HCT116 (cell line): ENCODE results near the gene YBX3. TPM values are rescaled to one million over a fixed set of nuclear protein-coding genes. Genes with fewer than 3 reads are reported as not detected.

Experiments
- ATAC-seq: fragments of 200-7000 bp; cut with Tn5 transposase; 2 replicates; pipeline ENCODE4 v1.9.1; 2020; ENCODE audit warnings: mild to moderate bottlenecking, moderate library complexity
- BruUV-seq: library from RNA; stranded (reverse); fragments of 400-500 nt; replicated peaks from 2 replicates; lab custom pipeline; 2021; lab: Mats Ljungman, UMichigan
- CTCF ChIA-PET: fragments of 300-600 bp; sonication (Branson Sonifier 250); formaldehyde crosslinking; loops from one replicate; lab custom pipeline; 2021; ENCODE audit warnings: antibody characterized with exemption; lab: Charles Lee
- POLR2A ChIA-PET: fragments of 300-600, 350-600 bp; sonication (Branson Sonifier 250); formaldehyde crosslinking; loops from one replicate; lab custom pipeline; 2021; ENCODE audit warnings: antibody characterized with exemption; lab: Charles Lee
- RAD21 ChIA-PET, 2 experiments: fragments of 300-600 bp; sonication (Branson Sonifier 250); formaldehyde crosslinking; loops; one replicate each; lab custom pipeline; 2023; ENCODE audit warnings: low total read pairs in 2 of 2; ENCODE audit not compliant: uncharacterized antibody in 2 of 2, unreplicated experiment in 2 of 2, low non-redundant PET in 1 of 2; lab: Charles Lee
- DNase-seq: peaks from one replicate; pipeline ENCODE4 v3.0.0-alpha.2; 2010; ENCODE audit warnings: low read depth, low spot score
- H2AFZ ChIP-seq: fragments of 200-600 bp; shearing (Covaris generic), sonication (generic); 2 replicates; pipeline ENCODE4 v1.6.1; 2017; ENCODE audit warnings: low read depth, mixed run types, mixed read lengths, antibody characterized with exemption, low read length; ENCODE audit not compliant: poor library complexity, severe bottlenecking
- H3K27ac ChIP-seq: 2 replicates; pipeline ENCODE4 v1.5.1; 2012; ENCODE audit warnings: low read depth, low read length
- H3K27me3 ChIP-seq: fragments of 200-600 bp; sonication (generic); 2 replicates; pipeline ENCODE4 v1.6.1; 2016; ENCODE audit warnings: mixed run types, low read length, mixed read lengths; ENCODE audit not compliant: insufficient read depth
- H3K36me3 ChIP-seq, 2 experiments: fragments of 200-500 bp in 1 of 2; fragments of 200-600 bp in 1 of 2; sonication (Bioruptor generic) in 1 of 2; sonication (generic) in 1 of 2; 2 replicates each; pipeline versions ENCODE4 v1.5.1 to v1.6.1; 2014 to 2016; ENCODE audit warnings: low read length in 2 of 2, inconsistent platforms in 1 of 2, mixed read lengths in 1 of 2, mixed run types in 1 of 2; ENCODE audit not compliant: insufficient read depth in 2 of 2, control insufficient read depth in 1 of 2
- H3K4me1 ChIP-seq, 2 experiments: fragments of 200-600 bp in 1 of 2; sonication (generic) in 1 of 2; 2 replicates each; pipeline versions ENCODE4 v1.5.1 to v1.6.1; 2012 to 2017; ENCODE audit warnings: low read length in 2 of 2, inconsistent platforms in 1 of 2, mild to moderate bottlenecking in 1 of 2, mixed read lengths in 1 of 2, mixed run types in 1 of 2, moderate library complexity in 1 of 2; ENCODE audit not compliant: insufficient read depth in 2 of 2, control insufficient read depth in 1 of 2
- H3K4me2 ChIP-seq: fragments of 200-600 bp; sonication (generic); 2 replicates; pipeline ENCODE4 v1.6.1; 2017; ENCODE audit warnings: mixed run types, low read length, mixed read lengths
- H3K4me3 ChIP-seq, 2 experiments: fragments of 200-600 bp in 1 of 2; sonication (generic) in 1 of 2; replicated peaks in 1 of 2; 2 replicates each; pipeline ENCODE4 v1.5.1; 2011 to 2016; ENCODE audit warnings: low read length in 2 of 2, control low read depth in 1 of 2, low read depth in 1 of 2, mild to moderate bottlenecking in 1 of 2, mixed read lengths in 1 of 2, mixed run types in 1 of 2
- H3K79me2 ChIP-seq: fragments of 200-600 bp; sonication (generic); 2 replicates; pipeline ENCODE4 v1.6.1; 2017; ENCODE audit warnings: mild to moderate bottlenecking, mixed run types, low read length, moderate library complexity, mixed read lengths; ENCODE audit not compliant: insufficient read depth
- H3K9ac ChIP-seq: fragments of 200-600 bp; sonication (generic); 2 replicates; pipeline ENCODE4 v1.6.1; 2016; ENCODE audit warnings: low read length, mixed read lengths
- H3K9me2 ChIP-seq: fragments of 200-600 bp; sonication (generic), shearing (Covaris generic); 2 replicates; pipeline ENCODE4 v1.6.1; 2017; ENCODE audit warnings: mixed run types, mild to moderate bottlenecking, moderate library complexity; ENCODE audit not compliant: insufficient read depth
- H3K9me3 ChIP-seq, 2 experiments: fragments of 200-500 bp in 1 of 2; fragments of 200-600 bp in 1 of 2; sonication (Bioruptor generic) in 1 of 2; sonication (generic) in 1 of 2; 2 replicates each; pipeline ENCODE4 v1.6.1; 2014 to 2017; ENCODE audit warnings: low read length in 2 of 2, mixed read lengths in 2 of 2, inconsistent platforms in 1 of 2, low read depth in 1 of 2, mild to moderate bottlenecking in 1 of 2, mixed run types in 1 of 2, moderate library complexity in 1 of 2; ENCODE audit not compliant: control insufficient read depth in 1 of 2, insufficient read depth in 1 of 2
- H4K20me1 ChIP-seq: fragments of 200-600 bp; sonication (generic), shearing (Covaris generic); 2 replicates; pipeline ENCODE4 v1.6.1; 2017; ENCODE audit warnings: mixed run types, mild to moderate bottlenecking, moderate library complexity; ENCODE audit not compliant: insufficient read depth
- ATF3 ChIP-seq: IDR thresholded peaks from 2 replicates; pipeline ENCODE4 v1.6.1; 2012
- CBX3 ChIP-seq: IDR thresholded peaks from 2 replicates; pipeline ENCODE4 v1.6.1; 2012; ENCODE audit warnings: low read depth
- CEBPB ChIP-seq: IDR thresholded peaks from 2 replicates; pipeline ENCODE4 v1.6.1; 2012; ENCODE audit warnings: low read depth
- CTCF ChIP-seq, 3 experiments: fragments of 200-600 bp in 1 of 3; sonication (generic) in 1 of 3; IDR thresholded peaks in 2 of 3; conservative IDR thresholded peaks in 1 of 3; 2 replicates each; pipeline ENCODE4 v1.5.1; 2012 to 2017; ENCODE audit warnings: low read depth in 2 of 3, low read length in 2 of 3, antibody characterized with exemption in 1 of 3, borderline replicate concordance in 1 of 3, control low read depth in 1 of 3, mild to moderate bottlenecking in 1 of 3, mixed read lengths in 1 of 3, mixed run types in 1 of 3, moderate library complexity in 1 of 3; ENCODE audit not compliant: insufficient read depth in 1 of 3
- EGR1 ChIP-seq: IDR thresholded peaks from 2 replicates; pipeline ENCODE4 v1.6.1; 2012; ENCODE audit warnings: low read depth
- ELF1 ChIP-seq: IDR thresholded peaks from 2 replicates; pipeline ENCODE4 v1.6.1; 2012; ENCODE audit warnings: low read depth, borderline replicate concordance
- EZH2 ChIP-seq: fragments of 200-600 bp; sonication (generic); IDR thresholded peaks from 2 replicates; pipeline ENCODE4 v1.6.1; 2017; ENCODE audit warnings: antibody characterized with exemption, mixed run types
- EZH2phosphoT487 ChIP-seq: fragments of 200-600 bp; IDR thresholded peaks from 2 replicates; pipeline ENCODE4 v1.6.1; 2018; ENCODE audit warnings: antibody characterized with exemption, borderline replicate concordance
- JUND ChIP-seq: IDR thresholded peaks from 2 replicates; pipeline ENCODE4 v1.6.1; 2012
- POLR2A ChIP-seq: IDR thresholded peaks from 2 replicates; pipeline ENCODE4 v1.7.0; 2011; ENCODE audit warnings: borderline replicate concordance; ENCODE audit not compliant: insufficient read depth, insufficient read length; ENCODE audit errors: extremely low read depth
- POLR2AphosphoS5 ChIP-seq: IDR thresholded peaks from 2 replicates; pipeline ENCODE4 v1.6.1; 2011; ENCODE audit warnings: mild to moderate bottlenecking, low read depth, low read length, moderate library complexity
- RAD21 ChIP-seq: IDR thresholded peaks from 2 replicates; pipeline ENCODE4 v1.6.1; 2012; ENCODE audit warnings: low read depth, mild to moderate bottlenecking
- REST ChIP-seq: IDR thresholded peaks from 2 replicates; pipeline ENCODE4 v1.6.1; 2012; ENCODE audit warnings: low read depth
- SRF ChIP-seq: IDR thresholded peaks from 2 replicates; pipeline ENCODE4 v1.6.1; 2012; ENCODE audit warnings: low read depth
- TCF7L2 ChIP-seq: IDR thresholded peaks from 2 replicates; pipeline ENCODE4 v1.7.0; 2011; ENCODE audit warnings: borderline replicate concordance, inconsistent platforms; ENCODE audit not compliant: insufficient read depth, insufficient read length; ENCODE audit errors: extremely low read depth
- YY1 ChIP-seq: IDR thresholded peaks from 2 replicates; pipeline ENCODE4 v1.6.1; 2011; ENCODE audit warnings: low read length, low read depth, moderate library complexity, mild to moderate bottlenecking; ENCODE audit not compliant: insufficient replicate concordance; ENCODE audit errors: extremely low read depth
- ZBTB33 ChIP-seq: IDR thresholded peaks from 2 replicates; pipeline ENCODE4 v1.6.1; 2011; ENCODE audit warnings: mild to moderate bottlenecking, low read length, moderate library complexity; ENCODE audit not compliant: insufficient replicate concordance; ENCODE audit errors: extremely low read depth
- ZFX ChIP-seq: fragments of 450-650 bp; IDR thresholded peaks from 2 replicates; pipeline ENCODE4 v1.6.1; 2017
- intact Hi-C: fragments of 100-400 bp; cut with micrococcal nuclease; formaldehyde crosslinking; loops from 2 replicates; pipeline ENCODE4 v1.10.0; 2022
- total RNA-seq: library from RNA; stranded (reverse); gene quantifications from one replicate; pipeline ENCODE4 v1.2.1, GENCODE V29; 2021; ENCODE audit not compliant: unreplicated experiment

The YBX3 gene
- total RNA-seq, 1 experiment from 2014 or later: 419 TPM

GRCh38 chr12:10689146-10689545 lies 34.0 kb downstream of the YBX3 start:
- CTCF ChIA-PET: no interaction called here
- no peak for TF ChIP-seq TCF7L2
- no peak for TF ChIP-seq JUND
- no peak for TF ChIP-seq CEBPB
- no peak for TF ChIP-seq EZH2phosphoT487
- no peak for TF ChIP-seq ELF1
- no peak for TF ChIP-seq EZH2
- no peak for TF ChIP-seq SRF
- TF ChIP-seq POLR2AphosphoS5: no peak
- no peak for TF ChIP-seq POLR2A
- TF ChIP-seq RAD21: no peak
- TF ChIP-seq REST: no peak
- no peak for TF ChIP-seq ZFX
- no peak for TF ChIP-seq CBX3
- TF ChIP-seq YY1: no peak
- TF ChIP-seq EGR1: no peak
- no peak for TF ChIP-seq ZBTB33
- TF ChIP-seq CTCF (IDR thresholded peaks at IDR 0.05 in 2 of 3, conservative IDR thresholded peaks at IDR 0.05 in 1 of 3; ENCODE audit: borderline replicate concordance in 1 of 3, insufficient read depth in 1 of 3, low read depth in 2 of 3, low read length in 2 of 3): no peak
- no peak for TF ChIP-seq ATF3
- no peak overlapping the region for H3K4me2 ChIP-seq
- no peak overlapping the region for H3K27ac ChIP-seq
- RAD21 ChIA-PET: no interaction called here
- H3K36me3 ChIP-seq: peaks cover 0 to 2% of the 10 kb centered on the region in 2 experiments; a peak in 1 of 4 replicates
- DNase-seq (no peak), ATAC-seq (no peak)
- no TSS peak for BruUV-seq
- H3K9me2 ChIP-seq: no peaks in the 10 kb centered on the region
- POLR2A ChIA-PET: no interaction called here
- H3K4me1 ChIP-seq: no peaks in the 10 kb centered on the region
- no peaks in the 10 kb centered on the region for H3K9me3 ChIP-seq
- H3K9ac ChIP-seq: no peak overlapping the region
- no peaks in the 10 kb centered on the region for H4K20me1 ChIP-seq
- intact Hi-C loops: no loop called here
- no peaks in the 10 kb centered on the region for H3K27me3 ChIP-seq
- no peak overlapping the region for H2AFZ ChIP-seq
- H3K4me3 ChIP-seq: no peak overlapping the region
- H3K79me2 ChIP-seq: no peaks in the 10 kb centered on the region
